HCT116 (cell line): ENCODE measurements around the gene BOD1. TPM values are rescaled to one million over a fixed set of nuclear protein-coding genes. Genes with fewer than 3 reads are reported as not detected.

Experiments
- ATAC-seq: fragments of 200-7000 bp; cut with Tn5 transposase; 2 replicates; pipeline ENCODE4 v1.9.1; 2020; ENCODE audit warnings: mild to moderate bottlenecking, moderate library complexity
- BruUV-seq: library from RNA; stranded (reverse); fragments of 400-500 nt; replicated peaks from 2 replicates; lab custom pipeline; 2021; lab: Mats Ljungman, UMichigan
- CTCF ChIA-PET: fragments of 300-600 bp; sonication (Branson Sonifier 250); formaldehyde crosslinking; loops from one replicate; lab custom pipeline; 2021; ENCODE audit warnings: antibody characterized with exemption; lab: Charles Lee
- POLR2A ChIA-PET: fragments of 300-600, 350-600 bp; sonication (Branson Sonifier 250); formaldehyde crosslinking; loops from one replicate; lab custom pipeline; 2021; ENCODE audit warnings: antibody characterized with exemption; lab: Charles Lee
- RAD21 ChIA-PET, 2 experiments: fragments of 300-600 bp; sonication (Branson Sonifier 250); formaldehyde crosslinking; loops; one replicate each; lab custom pipeline; 2023; ENCODE audit warnings: low total read pairs in 2 of 2; ENCODE audit not compliant: uncharacterized antibody in 2 of 2, unreplicated experiment in 2 of 2, low non-redundant PET in 1 of 2; lab: Charles Lee
- DNase-seq: peaks from one replicate; pipeline ENCODE4 v3.0.0-alpha.2; 2010; ENCODE audit warnings: low read depth, low spot score
- H2AFZ ChIP-seq: fragments of 200-600 bp; shearing (Covaris generic), sonication (generic); 2 replicates; pipeline ENCODE4 v1.6.1; 2017; ENCODE audit warnings: low read depth, mixed run types, mixed read lengths, antibody characterized with exemption, low read length; ENCODE audit not compliant: poor library complexity, severe bottlenecking
- H3K27ac ChIP-seq: 2 replicates; pipeline ENCODE4 v1.5.1; 2012; ENCODE audit warnings: low read depth, low read length
- H3K27me3 ChIP-seq: fragments of 200-600 bp; sonication (generic); 2 replicates; pipeline ENCODE4 v1.6.1; 2016; ENCODE audit warnings: mixed run types, low read length, mixed read lengths; ENCODE audit not compliant: insufficient read depth
- H3K36me3 ChIP-seq, 2 experiments: fragments of 200-500 bp in 1 of 2; fragments of 200-600 bp in 1 of 2; sonication (Bioruptor generic) in 1 of 2; sonication (generic) in 1 of 2; 2 replicates each; pipeline versions ENCODE4 v1.5.1 to v1.6.1; 2014 to 2016; ENCODE audit warnings: low read length in 2 of 2, inconsistent platforms in 1 of 2, mixed read lengths in 1 of 2, mixed run types in 1 of 2; ENCODE audit not compliant: insufficient read depth in 2 of 2, control insufficient read depth in 1 of 2
- H3K4me1 ChIP-seq, 2 experiments: fragments of 200-600 bp in 1 of 2; sonication (generic) in 1 of 2; 2 replicates each; pipeline versions ENCODE4 v1.5.1 to v1.6.1; 2012 to 2017; ENCODE audit warnings: low read length in 2 of 2, inconsistent platforms in 1 of 2, mild to moderate bottlenecking in 1 of 2, mixed read lengths in 1 of 2, mixed run types in 1 of 2, moderate library complexity in 1 of 2; ENCODE audit not compliant: insufficient read depth in 2 of 2, control insufficient read depth in 1 of 2
- H3K4me2 ChIP-seq: fragments of 200-600 bp; sonication (generic); 2 replicates; pipeline ENCODE4 v1.6.1; 2017; ENCODE audit warnings: mixed run types, low read length, mixed read lengths
- H3K4me3 ChIP-seq, 2 experiments: fragments of 200-600 bp in 1 of 2; sonication (generic) in 1 of 2; replicated peaks in 1 of 2; 2 replicates each; pipeline ENCODE4 v1.5.1; 2011 to 2016; ENCODE audit warnings: low read length in 2 of 2, control low read depth in 1 of 2, low read depth in 1 of 2, mild to moderate bottlenecking in 1 of 2, mixed read lengths in 1 of 2, mixed run types in 1 of 2
- H3K79me2 ChIP-seq: fragments of 200-600 bp; sonication (generic); 2 replicates; pipeline ENCODE4 v1.6.1; 2017; ENCODE audit warnings: mild to moderate bottlenecking, mixed run types, low read length, moderate library complexity, mixed read lengths; ENCODE audit not compliant: insufficient read depth
- H3K9ac ChIP-seq: fragments of 200-600 bp; sonication (generic); 2 replicates; pipeline ENCODE4 v1.6.1; 2016; ENCODE audit warnings: low read length, mixed read lengths
- H3K9me2 ChIP-seq: fragments of 200-600 bp; sonication (generic), shearing (Covaris generic); 2 replicates; pipeline ENCODE4 v1.6.1; 2017; ENCODE audit warnings: mixed run types, mild to moderate bottlenecking, moderate library complexity; ENCODE audit not compliant: insufficient read depth
- H3K9me3 ChIP-seq, 2 experiments: fragments of 200-500 bp in 1 of 2; fragments of 200-600 bp in 1 of 2; sonication (Bioruptor generic) in 1 of 2; sonication (generic) in 1 of 2; 2 replicates each; pipeline ENCODE4 v1.6.1; 2014 to 2017; ENCODE audit warnings: low read length in 2 of 2, mixed read lengths in 2 of 2, inconsistent platforms in 1 of 2, low read depth in 1 of 2, mild to moderate bottlenecking in 1 of 2, mixed run types in 1 of 2, moderate library complexity in 1 of 2; ENCODE audit not compliant: control insufficient read depth in 1 of 2, insufficient read depth in 1 of 2
- H4K20me1 ChIP-seq: fragments of 200-600 bp; sonication (generic), shearing (Covaris generic); 2 replicates; pipeline ENCODE4 v1.6.1; 2017; ENCODE audit warnings: mixed run types, mild to moderate bottlenecking, moderate library complexity; ENCODE audit not compliant: insufficient read depth
- ATF3 ChIP-seq: IDR thresholded peaks from 2 replicates; pipeline ENCODE4 v1.6.1; 2012
- CBX3 ChIP-seq: IDR thresholded peaks from 2 replicates; pipeline ENCODE4 v1.6.1; 2012; ENCODE audit warnings: low read depth
- CTCF ChIP-seq, 3 experiments: fragments of 200-600 bp in 1 of 3; sonication (generic) in 1 of 3; IDR thresholded peaks in 2 of 3; conservative IDR thresholded peaks in 1 of 3; 2 replicates each; pipeline ENCODE4 v1.5.1; 2012 to 2017; ENCODE audit warnings: low read depth in 2 of 3, low read length in 2 of 3, antibody characterized with exemption in 1 of 3, borderline replicate concordance in 1 of 3, control low read depth in 1 of 3, mild to moderate bottlenecking in 1 of 3, mixed read lengths in 1 of 3, mixed run types in 1 of 3, moderate library complexity in 1 of 3; ENCODE audit not compliant: insufficient read depth in 1 of 3
- ELF1 ChIP-seq: IDR thresholded peaks from 2 replicates; pipeline ENCODE4 v1.6.1; 2012; ENCODE audit warnings: low read depth, borderline replicate concordance
- EZH2 ChIP-seq: fragments of 200-600 bp; sonication (generic); IDR thresholded peaks from 2 replicates; pipeline ENCODE4 v1.6.1; 2017; ENCODE audit warnings: antibody characterized with exemption, mixed run types
- JUND ChIP-seq: IDR thresholded peaks from 2 replicates; pipeline ENCODE4 v1.6.1; 2012
- MAX ChIP-seq: IDR thresholded peaks from 2 replicates; pipeline ENCODE4 v1.6.1; 2012
- POLR2A ChIP-seq: IDR thresholded peaks from 2 replicates; pipeline ENCODE4 v1.7.0; 2011; ENCODE audit warnings: borderline replicate concordance; ENCODE audit not compliant: insufficient read depth, insufficient read length; ENCODE audit errors: extremely low read depth
- POLR2AphosphoS5 ChIP-seq: IDR thresholded peaks from 2 replicates; pipeline ENCODE4 v1.6.1; 2011; ENCODE audit warnings: mild to moderate bottlenecking, low read depth, low read length, moderate library complexity
- RAD21 ChIP-seq: IDR thresholded peaks from 2 replicates; pipeline ENCODE4 v1.6.1; 2012; ENCODE audit warnings: low read depth, mild to moderate bottlenecking
- SIN3A ChIP-seq: IDR thresholded peaks from 2 replicates; pipeline ENCODE4 v1.6.1; 2012; ENCODE audit warnings: low read depth
- SP1 ChIP-seq: IDR thresholded peaks from 2 replicates; pipeline ENCODE4 v1.6.1; 2012; ENCODE audit warnings: low read depth
- SRF ChIP-seq: IDR thresholded peaks from 2 replicates; pipeline ENCODE4 v1.6.1; 2012; ENCODE audit warnings: low read depth
- TCF7L2 ChIP-seq: IDR thresholded peaks from 2 replicates; pipeline ENCODE4 v1.7.0; 2011; ENCODE audit warnings: borderline replicate concordance, inconsistent platforms; ENCODE audit not compliant: insufficient read depth, insufficient read length; ENCODE audit errors: extremely low read depth
- YY1 ChIP-seq: IDR thresholded peaks from 2 replicates; pipeline ENCODE4 v1.6.1; 2011; ENCODE audit warnings: low read length, low read depth, moderate library complexity, mild to moderate bottlenecking; ENCODE audit not compliant: insufficient replicate concordance; ENCODE audit errors: extremely low read depth
- ZBTB33 ChIP-seq: IDR thresholded peaks from 2 replicates; pipeline ENCODE4 v1.6.1; 2011; ENCODE audit warnings: mild to moderate bottlenecking, low read length, moderate library complexity; ENCODE audit not compliant: insufficient replicate concordance; ENCODE audit errors: extremely low read depth
- ZFX ChIP-seq: fragments of 450-650 bp; IDR thresholded peaks from 2 replicates; pipeline ENCODE4 v1.6.1; 2017
- intact Hi-C: fragments of 100-400 bp; cut with micrococcal nuclease; formaldehyde crosslinking; loops from 2 replicates; pipeline ENCODE4 v1.10.0; 2022
- total RNA-seq: library from RNA; stranded (reverse); gene quantifications from one replicate; pipeline ENCODE4 v1.2.1, GENCODE V29; 2021; ENCODE audit not compliant: unreplicated experiment

BOD1 gene
- total RNA-seq, 1 experiment from 2014 or later, result 60.2 TPM

GRCh38 chr5:173645890-173646574 lies 29.6 kb upstream of the BOD1 start:
- DNase-seq (no peak), ATAC-seq (no peak)
- H3K4me1 ChIP-seq, result no peaks in the 10 kb centered on the region
- ChIA-PET CTCF (no interaction called here), POLR2A (no interaction called here), RAD21 (interaction anchor here in 1 of 2 experiments (0.6 kb wide), 1 partner anchor 10 kb away, joined by 6 read pairs; no protein-coding TSS in a partner anchor)
- H4K20me1 ChIP-seq, result no peaks in the 10 kb centered on the region
- TF ChIP-seq YY1 (no peak), TCF7L2 (no peak), POLR2A (no peak), MAX (no peak), JUND (no peak), ZBTB33 (no peak), SRF (no peak), EZH2 (no peak), POLR2AphosphoS5 (no peak), ZFX (no peak), CTCF (IDR thresholded peaks at IDR 0.05 in 2 of 3, conservative IDR thresholded peaks at IDR 0.05 in 1 of 3; ENCODE audit: borderline replicate concordance in 1 of 3, insufficient read depth in 1 of 3, low read depth in 2 of 3, low read length in 2 of 3) (no peak), RAD21 (no peak), SP1 (no peak), ATF3 (no peak), CBX3 (no peak), ELF1 (no peak), SIN3A (no peak)
- H3K4me2 ChIP-seq, result no peak overlapping the region
- BruUV-seq, result no TSS peak
- no peak overlapping the region for H2AFZ ChIP-seq
- no peak overlapping the region for H3K4me3 ChIP-seq
- no peak overlapping the region for H3K9ac ChIP-seq
- no peaks in the 10 kb centered on the region for H3K36me3 ChIP-seq
- H3K27ac ChIP-seq, result no peak overlapping the region
- H3K9me3 ChIP-seq, result no peaks in the 10 kb centered on the region
- no peaks in the 10 kb centered on the region for H3K9me2 ChIP-seq
- intact Hi-C loops, result no loop called here
- peaks cover 9% of the 10 kb centered on the region; the same call in 1 of the 2 replicates for H3K27me3 ChIP-seq
- no peaks in the 10 kb centered on the region for H3K79me2 ChIP-seq
